Activated CD4-positive, alpha-beta T cell treated with anti-CD3 and anti-CD28 coated beads for 36 hours (primary cell): Measurements from ENCODE around the gene PHACTR1. TPM values are rescaled to one million over a fixed set of nuclear protein-coding genes. Genes with fewer than 3 reads are reported as not detected.
"Not testable (repeated sequence)": the region's sequence is repeated elsewhere in the genome, so short reads cannot be mapped to it uniquely, and the experiment has no call there.

Experiments
- ATAC-seq: fragments of 200-7000 bp; cut with Tn5 transposase; one replicate; pipeline ENCODE4 v1.10.0; 2021; ENCODE audit warnings: mild to moderate bottlenecking, moderate library complexity
- CTCF ChIA-PET: fragments of 350-600 bp; sonication (Branson Sonifier 250); formaldehyde crosslinking; loops from one replicate; lab custom pipeline; 2021; ENCODE audit warnings: antibody characterized with exemption; lab: Charles Lee
- POLR2A ChIA-PET: fragments of 350-600 bp; sonication (Branson Sonifier 250); formaldehyde crosslinking; loops from one replicate; lab custom pipeline; 2021; ENCODE audit warnings: antibody characterized with exemption, inconsistent platforms; lab: Charles Lee
- DNase-seq: peaks from one replicate; pipeline ENCODE4 v3.0.0-alpha.2; 2020
- H3K27ac Mint-ChIP-seq: one replicate; pipeline ENCODE4 v1.8.0; 2021; ENCODE audit warnings: mixed read lengths
- H3K27me3 Mint-ChIP-seq: one replicate; pipeline ENCODE4 v1.8.0; 2021; ENCODE audit warnings: mixed read lengths
- H3K36me3 Mint-ChIP-seq: one replicate; pipeline ENCODE4 v1.8.0; 2021; ENCODE audit warnings: low read depth, mixed read lengths
- H3K4me1 Mint-ChIP-seq: one replicate; pipeline ENCODE4 v1.8.0; 2021; ENCODE audit warnings: mixed read lengths
- H3K4me3 Mint-ChIP-seq: one replicate; pipeline ENCODE4 v1.8.0; 2021; ENCODE audit warnings: mild to moderate bottlenecking, moderate library complexity, mixed read lengths
- H3K9me3 Mint-ChIP-seq: one replicate; pipeline ENCODE4 v1.8.0; 2021; ENCODE audit warnings: low read depth, mixed read lengths
- intact Hi-C, 2 experiments: fragments of 100-400 bp; cut with DNase I in 1 of 2; cut with micrococcal nuclease in 1 of 2; formaldehyde crosslinking; loops; one replicate each; pipeline versions ENCODE4 v1.14.2 to v1.15.1; 2022 to 2024; cut with DNase I, micrococcal nuclease
- total RNA-seq, 2 experiments: library from RNA; stranded (reverse); gene quantifications; one replicate each; pipeline ENCODE4 v1.2.3, GENCODE V29; 2021

Gene PHACTR1
- total RNA-seq, 2 experiments from 2014 or later: 0.07 TPM; not detected in 1

- Mint-ChIP-seq H3K4me3 (no peak overlapping the region), H3K9me3 (no peaks in the 10 kb centered on the region), H3K27ac (no peak overlapping the region), H3K4me1 (no peaks in the 10 kb centered on the region), H3K27me3 (peaks cover 6% of the 10 kb centered on the region), H3K36me3 (no peaks in the 10 kb centered on the region)
- DNase-seq: no peak
- intact Hi-C loops: no loop called here
- ChIA-PET CTCF (interaction anchor here (1.1 kb wide), 1 partner anchor 199 kb away, joined by 3 read pairs; no protein-coding TSS in a partner anchor), POLR2A (no interaction called here)
- ATAC-seq: peak; percentile 16
These were observed 415.5 kb downstream of the PHACTR1 start for GRCh38 chr6:13131935-13132661.

GRCh38 chr6:13133894-13134293, 417.3 kb downstream of the PHACTR1 start:
- H3K4me3 Mint-ChIP-seq, H3K27me3 Mint-ChIP-seq, H3K9me3 Mint-ChIP-seq, H3K36me3 Mint-ChIP-seq, H3K27ac Mint-ChIP-seq, POLR2A ChIA-PET, intact Hi-C loops, H3K4me1 Mint-ChIP-seq, ATAC-seq, DNase-seq, CTCF ChIA-PET: not testable (repeated sequence)

- intact Hi-C loops: no loop called here
- Mint-ChIP-seq H3K4me1 (no peaks in the 10 kb centered on the region), H3K4me3 (no peak overlapping the region), H3K27ac (no peak overlapping the region), H3K36me3 (no peaks in the 10 kb centered on the region), H3K9me3 (no peaks in the 10 kb centered on the region), H3K27me3 (no peaks in the 10 kb centered on the region)
- CTCF ChIA-PET: no interaction called here
- POLR2A ChIA-PET: no interaction called here
- ATAC-seq (no peak), DNase-seq (no peak)
These were observed 418.6 kb downstream of the PHACTR1 start for GRCh38 chr6:13135152-13135551.

DNA sequence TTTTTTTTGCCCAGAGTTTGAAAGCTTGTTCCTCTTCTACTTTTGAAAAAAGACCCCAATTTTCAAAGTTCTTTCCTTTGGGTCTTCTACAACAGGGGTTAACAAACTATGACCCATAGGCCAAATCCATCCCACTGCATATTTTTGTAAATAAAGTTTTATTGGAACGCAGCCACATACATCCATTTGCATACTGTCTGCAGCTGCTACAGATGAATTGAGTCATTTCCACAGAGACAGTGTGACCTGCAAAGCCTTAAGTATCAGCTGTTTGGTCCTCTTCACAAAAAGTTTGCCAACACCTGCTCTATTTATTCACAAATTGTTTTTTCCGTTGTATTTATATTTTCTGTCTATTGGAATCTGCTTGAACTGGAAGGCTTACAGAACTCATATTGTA, 422.6 kb downstream of the PHACTR1 start:
- Mint-ChIP-seq H3K27ac (no peak overlapping the region), H3K4me1 (no peaks in the 10 kb centered on the region), H3K27me3 (peaks cover 2% of the 10 kb centered on the region), H3K36me3 (no peaks in the 10 kb centered on the region), H3K4me3 (no peak overlapping the region), H3K9me3 (no peaks in the 10 kb centered on the region)
- intact Hi-C loops: no loop called here
- ATAC-seq (no peak), DNase-seq (no peak)
- POLR2A ChIA-PET: no interaction called here
- CTCF ChIA-PET: interaction anchor here (0.7 kb wide), 1 partner anchor 193 kb away, joined by 3 read pairs; no protein-coding TSS in a partner anchor

DNA sequence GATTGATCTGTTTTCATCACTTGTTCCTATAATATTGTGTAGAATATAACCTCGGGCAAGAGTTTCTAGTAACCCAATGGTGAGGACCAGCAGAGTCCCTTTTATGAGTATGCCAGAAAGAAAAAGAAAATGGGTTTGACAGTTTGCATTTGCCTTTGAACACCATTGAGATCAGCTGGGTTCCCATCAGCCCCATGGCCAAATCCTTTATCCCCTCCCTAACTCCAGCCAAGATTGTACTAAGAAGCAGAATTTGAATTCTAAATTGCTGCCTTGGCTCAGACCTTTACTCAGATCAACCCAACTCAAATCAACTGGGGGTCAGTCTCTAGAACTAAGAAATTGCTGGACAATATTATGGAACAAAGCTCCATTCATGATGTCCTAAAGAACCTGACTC, 424.4 kb downstream of the PHACTR1 start:
- no peak for DNase-seq
- Mint-ChIP-seq H3K9me3 (no peaks in the 10 kb centered on the region), H3K4me1 (no peaks in the 10 kb centered on the region), H3K36me3 (no peaks in the 10 kb centered on the region), H3K27ac (no peak overlapping the region), H3K4me3 (no peak overlapping the region), H3K27me3 (peaks cover 2% of the 10 kb centered on the region)
- ATAC-seq: no peak
- ChIA-PET POLR2A (no interaction called here), CTCF (interaction anchor here (0.6 to 1.0 kb wide), 3 partner anchors 10 to 40 kb away, joined by 3 read pairs; no protein-coding TSS in a partner anchor)
- intact Hi-C loops: no loop called here

GRCh38 chr6:13141387-13141786, 424.8 kb downstream of the PHACTR1 start:
- ATAC-seq: no peak
- no peaks in the 10 kb centered on the region for H3K4me1 Mint-ChIP-seq
- no peak for DNase-seq
- H3K9me3 Mint-ChIP-seq: no peaks in the 10 kb centered on the region
- intact Hi-C loops: no loop called here
- H3K27ac Mint-ChIP-seq: no peak overlapping the region
- ChIA-PET POLR2A (no interaction called here), CTCF (interaction anchor here (1.0 kb wide), 1 partner anchor 11 kb away, joined by 3 read pairs; no protein-coding TSS in a partner anchor)
- no peaks in the 10 kb centered on the region for H3K36me3 Mint-ChIP-seq
- peaks cover 2% of the 10 kb centered on the region for H3K27me3 Mint-ChIP-seq
- no peak overlapping the region for H3K4me3 Mint-ChIP-seq

- Mint-ChIP-seq H3K27ac (no peak overlapping the region), H3K4me3 (no peak overlapping the region), H3K36me3 (no peaks in the 10 kb centered on the region), H3K4me1 (no peaks in the 10 kb centered on the region), H3K9me3 (no peaks in the 10 kb centered on the region), H3K27me3 (peaks cover 2% of the 10 kb centered on the region)
- intact Hi-C loops: no loop called here
- CTCF ChIA-PET: no interaction called here
- ATAC-seq (no peak), DNase-seq (no peak)
- POLR2A ChIA-PET: no interaction called here
These were observed 426.0 kb downstream of the PHACTR1 start for GRCh38 chr6:13142611-13143010.

DNA sequence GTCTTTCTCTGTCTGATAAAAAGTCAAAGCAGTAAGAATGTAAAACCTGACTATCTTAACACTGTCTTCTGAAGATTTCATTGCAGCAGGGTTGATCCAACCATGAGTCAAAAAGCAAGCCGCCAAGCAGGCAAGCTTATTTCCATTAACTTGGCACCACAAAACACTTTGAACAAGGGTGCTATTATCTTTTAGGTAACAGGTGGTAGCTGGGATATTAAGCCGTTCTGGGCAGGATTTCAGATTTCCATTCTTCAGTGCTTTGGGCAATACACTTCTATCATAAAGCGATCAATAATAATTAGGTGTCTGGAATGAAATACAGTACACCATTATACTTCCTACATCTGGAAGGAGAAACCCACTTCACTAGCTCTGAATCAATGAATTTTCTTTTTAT, 429.9 kb downstream of the PHACTR1 start:
- peaks cover 4% of the 10 kb centered on the region for H3K27me3 Mint-ChIP-seq

DNA sequence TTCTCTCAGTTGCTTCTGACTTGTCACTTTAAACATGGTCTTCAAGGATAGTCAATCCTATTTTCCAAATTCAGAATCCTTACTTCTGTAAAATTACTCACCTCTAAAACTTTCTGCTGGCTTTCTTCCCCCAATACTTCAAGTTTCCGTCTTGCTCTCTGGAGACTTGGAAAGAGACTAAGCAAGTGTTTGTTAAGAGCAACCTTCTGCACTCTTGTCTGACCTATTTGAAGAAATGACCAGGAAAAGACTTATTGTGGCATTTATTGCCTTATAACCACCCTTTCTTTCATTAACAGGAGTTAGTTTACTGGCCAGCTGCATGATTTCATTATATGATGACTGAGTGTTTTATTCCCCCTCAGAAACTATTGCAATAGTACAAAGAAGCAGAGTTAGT, 430.8 kb downstream of the PHACTR1 start:
- no peaks in the 10 kb centered on the region for H3K36me3 Mint-ChIP-seq
- H3K27ac Mint-ChIP-seq: no peak overlapping the region
- H3K4me3 Mint-ChIP-seq: no peak overlapping the region
- H3K4me1 Mint-ChIP-seq: no peaks in the 10 kb centered on the region
- POLR2A ChIA-PET: no interaction called here
- intact Hi-C loops: no loop called here
- CTCF ChIA-PET: interaction anchor here (0.7 kb wide), 1 partner anchor 11 kb away, joined by 4 read pairs; no protein-coding TSS in a partner anchor
- H3K27me3 Mint-ChIP-seq: peaks cover 5% of the 10 kb centered on the region
- DNase-seq (no peak), ATAC-seq (no peak)
- H3K9me3 Mint-ChIP-seq: no peaks in the 10 kb centered on the region

More for the DNA sequence above, 429.9 kb downstream of the PHACTR1 start:
- DNase-seq (no peak), ATAC-seq (no peak)
- intact Hi-C loops: no loop called here
- H3K9me3 Mint-ChIP-seq: no peaks in the 10 kb centered on the region
- no peak overlapping the region for H3K27ac Mint-ChIP-seq
- POLR2A ChIA-PET: no interaction called here
- CTCF ChIA-PET: interaction anchor here (0.7 kb wide), 1 partner anchor 12 kb away, joined by 4 read pairs; no protein-coding TSS in a partner anchor
- H3K36me3 Mint-ChIP-seq: no peaks in the 10 kb centered on the region
- H3K4me3 Mint-ChIP-seq: no peak overlapping the region
- no peaks in the 10 kb centered on the region for H3K4me1 Mint-ChIP-seq

DNA sequence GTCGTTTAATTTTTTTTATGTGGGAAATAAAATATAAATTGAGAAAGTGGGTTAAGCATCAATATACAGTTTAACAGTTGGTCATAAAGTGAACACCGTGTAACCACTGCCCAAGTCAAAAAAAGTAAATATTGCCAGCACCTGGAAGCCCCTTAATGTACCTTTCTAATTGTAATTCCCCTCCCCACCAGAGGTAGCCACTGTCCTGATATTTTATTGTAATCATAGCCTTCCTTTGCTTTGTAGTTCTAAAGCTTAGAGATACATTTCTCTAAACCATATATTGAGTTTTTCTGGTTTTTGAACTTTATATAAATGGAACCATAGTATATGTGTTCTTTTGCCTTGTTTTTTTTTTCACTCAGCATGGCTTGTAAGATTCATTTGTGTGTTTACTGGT, 431.2 kb downstream of the PHACTR1 start:
- Mint-ChIP-seq H3K27ac (no peak overlapping the region), H3K4me1 (no peaks in the 10 kb centered on the region), H3K27me3 (peaks cover 5% of the 10 kb centered on the region), H3K9me3 (no peaks in the 10 kb centered on the region), H3K36me3 (no peaks in the 10 kb centered on the region), H3K4me3 (no peak overlapping the region)
- CTCF ChIA-PET: interaction anchor here (1.2 kb wide), 1 partner anchor 27 kb away, joined by 5 read pairs; no protein-coding TSS in a partner anchor
- POLR2A ChIA-PET: no interaction called here
- DNase-seq (no peak), ATAC-seq (no peak)
- intact Hi-C loops: no loop called here

GRCh38 chr6:13152764-13153163, 436.2 kb downstream of the PHACTR1 start:
- DNase-seq (no peak), ATAC-seq (no peak)
- intact Hi-C loops: no loop called here
- H3K27me3 Mint-ChIP-seq: peaks cover 3% of the 10 kb centered on the region
- CTCF ChIA-PET: no interaction called here
- no peaks in the 10 kb centered on the region for H3K4me1 Mint-ChIP-seq
- H3K27ac Mint-ChIP-seq: no peak overlapping the region
- POLR2A ChIA-PET: no interaction called here
- H3K4me3 Mint-ChIP-seq: no peak overlapping the region
- H3K9me3 Mint-ChIP-seq: no peaks in the 10 kb centered on the region
- H3K36me3 Mint-ChIP-seq: no peaks in the 10 kb centered on the region

- Mint-ChIP-seq H3K4me1 (no peaks in the 10 kb centered on the region), H3K36me3 (no peaks in the 10 kb centered on the region), H3K27me3 (peaks cover 4% of the 10 kb centered on the region), H3K4me3 (no peak overlapping the region), H3K9me3 (no peaks in the 10 kb centered on the region), H3K27ac (no peak overlapping the region)
- intact Hi-C loops: no loop called here
- ATAC-seq (no peak), DNase-seq (no peak)
- ChIA-PET POLR2A (no interaction called here), CTCF (no interaction called here)
These were observed 439.8 kb downstream of the PHACTR1 start for GRCh38 chr6:13156381-13156780.
